Activated naive CD4-positive, alpha-beta T cell treated with Interleukin-2 at 50 U/mL for 16 hours (primary cell): ENCODE results near the gene FAM236B.
"Not testable (repeated sequence)": the region's sequence is repeated elsewhere in the genome, so short reads cannot be mapped to it uniquely, and the experiment has no call there.

Experiments used
- DNase-seq: peaks from one replicate; pipeline ENCODE4 v3.0.0-alpha.2; 2020

The FAM236B gene

DNA sequence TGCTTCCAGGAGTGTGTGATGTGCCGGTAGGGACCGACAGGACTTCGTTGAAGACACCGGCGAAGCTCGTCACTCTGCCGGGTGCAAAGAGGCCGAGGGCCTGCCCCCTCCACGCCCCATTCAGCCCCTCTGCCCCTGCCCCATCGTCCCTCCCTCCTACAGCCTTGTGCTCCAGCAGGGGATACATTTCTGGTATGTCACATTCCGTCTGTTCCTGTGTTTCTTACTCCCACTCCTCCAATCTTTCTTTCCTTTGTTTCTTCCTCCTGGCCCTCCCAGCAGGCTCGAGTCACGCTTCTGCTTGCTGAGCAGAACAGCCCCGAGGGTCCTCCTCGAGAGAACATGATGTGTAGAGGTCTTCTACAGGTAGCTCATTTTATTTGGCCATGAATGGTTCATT lies at the start of gene FAM236B:
Gene FAM236B, minus strand, starts transcription at position 101 of the 400 bp plus-strand sequence. Its CDS starts 100 bp downstream, at position 1.
- DNase-seq = not testable (repeated sequence)

- DNase-seq = not testable (repeated sequence)
Observed at GRCh38 chrX:72830701-72831100, 48.2 kb upstream of the FAM236B start.

GRCh38 chrX:72808110-72808509 lies 25.6 kb upstream of the FAM236B start, which contains the start of gene FAM236D:
Gene FAM236D (minus strand): TSS chrX:72808210. CDS start chrX:72808110, 100 bp downstream.
- not testable (repeated sequence) for DNase-seq

DNA sequence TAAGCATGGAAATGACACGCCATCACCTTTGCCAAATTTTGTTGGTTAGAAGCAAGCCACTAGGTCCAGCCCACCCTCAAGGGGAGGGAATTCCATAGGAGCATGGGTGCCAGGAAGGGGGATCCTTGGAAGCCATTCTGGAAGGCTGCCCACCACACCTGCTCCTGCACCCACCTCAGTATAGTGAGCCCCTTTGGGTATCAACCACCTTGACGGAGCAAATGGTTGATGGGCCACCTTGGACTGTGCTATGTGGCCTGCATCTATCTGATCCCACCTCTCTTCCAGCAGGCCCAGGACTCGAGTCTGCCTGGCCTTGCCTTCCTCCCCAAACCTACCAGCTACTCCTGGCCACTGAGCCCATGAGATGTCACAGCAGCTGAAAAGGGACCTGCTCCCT lies 7.9 kb upstream of the FAM236B start:
- not testable (repeated sequence) for DNase-seq

GRCh38 chrX:72788142-72788541 lies 5.7 kb upstream of the FAM236B start:
- not testable (repeated sequence) for DNase-seq

GRCh38 chrX:72783964-72784363 lies 1.5 kb upstream of the FAM236B start:
- not testable (repeated sequence) for DNase-seq

DNA sequence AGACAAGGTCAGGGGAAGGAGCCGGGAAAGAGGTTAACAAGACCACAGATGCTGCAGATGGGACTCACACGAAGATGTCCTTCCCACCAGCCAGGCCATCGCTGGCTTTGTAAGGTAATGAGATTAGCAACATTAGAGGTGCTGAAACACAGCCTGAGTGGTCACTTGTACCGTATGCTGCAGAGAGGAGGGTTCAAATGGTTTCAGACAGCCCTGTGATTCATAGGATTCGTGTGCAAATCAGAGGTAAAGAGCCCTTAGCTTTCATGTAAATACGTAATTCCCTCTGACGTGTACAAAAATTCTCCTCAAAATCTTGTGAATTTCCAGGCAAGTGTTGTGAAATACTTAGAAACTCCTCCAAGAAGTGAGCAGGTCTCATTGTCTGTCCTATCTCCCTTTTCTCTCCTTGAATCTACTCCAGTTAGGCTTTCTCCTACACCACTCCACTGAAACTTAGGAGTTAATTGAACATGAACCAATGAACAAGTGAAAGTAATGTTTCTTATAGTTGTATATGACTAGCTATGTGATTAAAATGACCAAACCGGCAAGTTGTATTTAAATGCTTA lies 991 bp upstream of the FAM236B start:
- not testable (repeated sequence) for DNase-seq

DNA sequence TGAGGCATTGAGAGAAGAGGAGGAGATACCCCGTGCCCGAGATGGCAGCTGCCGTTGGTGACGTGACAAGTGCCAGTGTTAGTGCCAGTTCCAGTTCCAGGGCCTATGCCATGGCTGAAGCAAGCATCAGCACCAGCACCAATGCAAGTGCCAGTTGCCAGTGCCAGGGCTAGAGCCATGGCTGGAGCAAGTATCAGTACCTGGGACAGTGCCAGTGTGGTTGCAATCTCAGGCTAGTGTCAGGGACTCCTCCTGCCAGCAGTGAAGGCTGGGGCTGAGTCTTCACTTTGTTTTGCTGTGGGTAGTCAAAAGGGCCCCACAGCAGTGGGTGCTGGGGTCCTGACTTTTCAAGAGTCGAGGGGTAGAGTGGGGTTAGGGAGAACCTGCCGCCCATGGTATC lies 4.3 kb downstream of the FAM236B start:
- DNase-seq = not testable (repeated sequence)

- DNase-seq = not testable (repeated sequence)
Observed at GRCh38 chrX:72777467-72777790, 5.0 kb downstream of the FAM236B start.

DNA sequence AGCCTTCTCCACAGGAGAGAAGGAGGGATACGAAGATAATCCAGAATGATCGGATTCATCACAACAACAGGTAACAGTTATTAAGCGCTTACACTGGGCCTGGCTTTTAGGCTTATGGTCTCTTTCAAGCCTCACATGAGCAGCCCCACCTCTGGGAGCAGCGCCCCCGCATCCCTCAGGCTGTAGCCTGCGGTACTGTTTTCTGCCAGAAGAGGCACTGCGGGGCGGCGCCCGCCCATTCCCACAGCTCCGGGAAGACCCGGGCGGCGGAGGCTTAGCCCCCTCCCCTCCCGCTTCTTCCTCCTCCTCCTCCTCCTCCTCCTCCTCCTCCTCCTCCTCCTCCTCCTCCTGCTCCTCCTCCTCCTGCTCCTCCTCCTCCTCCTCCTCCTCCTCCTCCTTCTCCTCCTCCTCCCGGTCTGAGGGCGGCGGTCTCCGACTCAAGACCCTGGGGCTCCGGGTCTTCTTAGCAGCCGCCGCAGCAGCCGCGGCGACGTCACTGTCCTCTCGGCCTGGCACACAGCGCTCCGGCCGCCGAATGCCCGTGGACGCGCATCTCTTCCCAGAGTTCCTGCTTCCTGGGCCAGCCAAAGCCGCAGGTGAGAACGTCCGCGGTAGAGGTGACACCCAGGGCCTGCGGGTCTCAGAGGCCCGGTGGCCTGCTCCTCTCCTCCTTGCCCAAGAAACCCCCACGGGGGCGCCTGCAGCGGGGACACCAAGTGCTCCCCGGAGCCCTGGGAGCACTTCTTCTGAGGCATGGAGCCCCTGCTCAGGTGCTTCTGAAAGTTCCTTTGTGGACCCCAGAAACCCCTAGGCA lies 5.6 kb downstream of the FAM236B start, which contains the start of gene DMRTC1B:
Gene DMRTC1B, plus strand, starts transcription at position 238 of the 814 bp plus-strand sequence. CDS start 68,246 bp downstream, outside the sequence.
- not testable (repeated sequence) for DNase-seq

- DNase-seq = not testable (repeated sequence)
Observed at GRCh38 chrX:72760454-72760853, 22.0 kb downstream of the FAM236B start.

- DNase-seq = not testable (repeated sequence)
Observed at GRCh38 chrX:72748545-72748944, 33.9 kb downstream of the FAM236B start.

GRCh38 chrX:72745546-72745945 lies 36.9 kb downstream of the FAM236B start:
- DNase-seq = not testable (repeated sequence)

- DNase-seq = no peak
Observed at GRCh38 chrX:72735561-72735960, 46.9 kb downstream of the FAM236B start.

GRCh38 chrX:72733636-72734035 lies 48.8 kb downstream of the FAM236B start:
- not testable (repeated sequence) for DNase-seq
